ENCODE data around the gene KIZ. TPM values are rescaled to one million over a fixed set of nuclear protein-coding genes. Genes with fewer than 3 reads are reported as not detected.

Gene KIZ
- total RNA-seq, 1 experiment from 2014 or later, result 17.6 TPM

GRCh38 chr20:21136015-21136732, 10.3 kb downstream of the KIZ start:
- H3K9me3 ChIP-seq (ENCODE audit: control insufficient read depth in 1 of 2, insufficient read depth in 1 of 2, low read depth in 1 of 2, low read length in 2 of 2), result no peaks in the 10 kb centered on the region
- no peak overlapping the region for H3K9ac ChIP-seq (ENCODE audit: low read length)
- no peaks in the 10 kb centered on the region for H3K79me2 ChIP-seq (ENCODE audit: insufficient read depth, low read length)
- DNase-seq (ENCODE audit: low read depth, low spot score), result no peak
- H4K20me1 ChIP-seq (ENCODE audit: insufficient read depth), result no peaks in the 10 kb centered on the region
- H3K4me2 ChIP-seq (ENCODE audit: low read length), result no peak overlapping the region
- intact Hi-C loops (cut with micrococcal nuclease), result no loop called here
- BruUV-seq (replicated peaks), result no TSS peak
- ChIA-PET RAD21 (ENCODE audit: low non-redundant PET in 1 of 2, low total read pairs in 2 of 2, uncharacterized antibody in 2 of 2, unreplicated experiment in 2 of 2) (no interaction called here), POLR2A (no interaction called here), CTCF (no interaction called here)
- no peaks in the 10 kb centered on the region for H3K27me3 ChIP-seq (ENCODE audit: insufficient read depth, low read length)
- 0 out of 4 replicates have a peak, but pooled peaks cover 0 to 3% of the 10 kb centered on the region in 2 experiments for H3K36me3 ChIP-seq (ENCODE audit: control insufficient read depth in 1 of 2, insufficient read depth in 2 of 2, low read length in 2 of 2)
- no peaks in the 10 kb centered on the region for H3K9me2 ChIP-seq (ENCODE audit: insufficient read depth)
- ATAC-seq, result no peak
- no peak overlapping the region for H3K27ac ChIP-seq (ENCODE audit: low read depth, low read length)
- H2AFZ ChIP-seq (ENCODE audit: low read depth, low read length, poor library complexity, severe bottlenecking), result no peak overlapping the region
- no peaks in the 10 kb centered on the region for H3K4me1 ChIP-seq (ENCODE audit: control insufficient read depth in 1 of 2, insufficient read depth in 2 of 2, low read length in 2 of 2)
- H3K4me3 ChIP-seq (replicated peaks in 1 of 2; ENCODE audit: low read depth in 1 of 2, low read length in 2 of 2), result no peak overlapping the region
- no peak for TF ChIP-seq SIN3A (IDR thresholded peaks at IDR 0.05; ENCODE audit: low read depth)
- TF ChIP-seq ZFX (IDR thresholded peaks at IDR 0.05), result no peak

GRCh38 chr20:21137078-21137477, 11.2 kb downstream of the KIZ start:
- no peak overlapping the region for H3K9ac ChIP-seq (ENCODE audit: low read length)
- ATAC-seq (no peak), DNase-seq (ENCODE audit: low read depth, low spot score) (no peak)
- H3K4me2 ChIP-seq (ENCODE audit: low read length), result no peak overlapping the region
- H3K36me3 ChIP-seq (ENCODE audit: control insufficient read depth in 1 of 2, insufficient read depth in 2 of 2, low read length in 2 of 2), result 0 out of 4 replicates have a peak, but pooled peaks cover 0 to 3% of the 10 kb centered on the region in 2 experiments
- no peak overlapping the region for H3K4me3 ChIP-seq (replicated peaks in 1 of 2; ENCODE audit: low read depth in 1 of 2, low read length in 2 of 2)
- H3K9me3 ChIP-seq (ENCODE audit: control insufficient read depth in 1 of 2, insufficient read depth in 1 of 2, low read depth in 1 of 2, low read length in 2 of 2), result no peaks in the 10 kb centered on the region
- TF ChIP-seq EGR1 (IDR thresholded peaks at IDR 0.05; ENCODE audit: low read depth) (no peak), CEBPB (IDR thresholded peaks at IDR 0.05; ENCODE audit: low read depth) (no peak), YY1 (IDR thresholded peaks at IDR 0.05; ENCODE audit: extremely low read depth, insufficient replicate concordance, low read depth, low read length) (no peak), POLR2AphosphoS5 (IDR thresholded peaks at IDR 0.05; ENCODE audit: low read depth, low read length) (no peak), MAX (IDR thresholded peaks at IDR 0.05) (no peak), ZFX (IDR thresholded peaks at IDR 0.05) (no peak), FOSL1 (IDR thresholded peaks at IDR 0.05; ENCODE audit: low read depth) (no peak), SRF (IDR thresholded peaks at IDR 0.05; ENCODE audit: low read depth) (no peak), CBX3 (IDR thresholded peaks at IDR 0.05; ENCODE audit: low read depth) (no peak), EZH2 (IDR thresholded peaks at IDR 0.05) (no peak), SP1 (IDR thresholded peaks at IDR 0.05; ENCODE audit: low read depth) (no peak), SIN3A (IDR thresholded peaks at IDR 0.05; ENCODE audit: low read depth) (no peak), ELF1 (IDR thresholded peaks at IDR 0.05; ENCODE audit: borderline replicate concordance, low read depth) (no peak), ATF3 (IDR thresholded peaks at IDR 0.05) (no peak)
- no peaks in the 10 kb centered on the region for H3K27me3 ChIP-seq (ENCODE audit: insufficient read depth, low read length)
- intact Hi-C loops (cut with micrococcal nuclease), result no loop called here
- H3K4me1 ChIP-seq (ENCODE audit: control insufficient read depth in 1 of 2, insufficient read depth in 2 of 2, low read length in 2 of 2), result no peaks in the 10 kb centered on the region
- ChIA-PET POLR2A (no interaction called here), CTCF (no interaction called here), RAD21 (ENCODE audit: low non-redundant PET in 1 of 2, low total read pairs in 2 of 2, uncharacterized antibody in 2 of 2, unreplicated experiment in 2 of 2) (no interaction called here)
- BruUV-seq (replicated peaks), result no TSS peak
- no peaks in the 10 kb centered on the region for H4K20me1 ChIP-seq (ENCODE audit: insufficient read depth)
- H2AFZ ChIP-seq (ENCODE audit: low read depth, low read length, poor library complexity, severe bottlenecking), result no peak overlapping the region
- H3K27ac ChIP-seq (ENCODE audit: low read depth, low read length), result no peak overlapping the region
- H3K9me2 ChIP-seq (ENCODE audit: insufficient read depth), result no peaks in the 10 kb centered on the region
- no peaks in the 10 kb centered on the region for H3K79me2 ChIP-seq (ENCODE audit: insufficient read depth, low read length)
